ENCODE results near the gene CDH13.

CDH13 gene

GRCh38 chr16:83098536-83098935 is 471.8 kb downstream of the CDH13 start:
- Histone ChIP-seq H3K27me3 (ENCODE audit: control insufficient read depth, insufficient read depth, low read length) (no peaks in the 10 kb centered on the region), H3K4me1 (ENCODE audit: control insufficient read depth, insufficient read depth, low read length) (peaks cover 2% of the 10 kb centered on the region; the same call in 1 of the 2 replicates), H3K36me3 (ENCODE audit: control insufficient read depth, insufficient read depth, low read length) (no peaks in the 10 kb centered on the region), H3K9me3 (ENCODE audit: control insufficient read depth, insufficient read depth, low read length) (no peaks in the 10 kb centered on the region), H3K4me3 (ENCODE audit: low read length) (no peak overlapping the region), H3K27ac (ENCODE audit: low read length) (no peak overlapping the region)
- WGBS (ENCODE audit: insufficient coverage, insufficient read length): no CpG with 5 or more reads among the region's 3 CpGs
- DNase-seq (ENCODE audit: low read depth, low spot score): no peak

- WGBS (ENCODE audit: insufficient coverage, insufficient read length): no CpG with 5 or more reads among the region's 2 CpGs
- H3K9me3 ChIP-seq (ENCODE audit: control insufficient read depth, insufficient read depth, low read length): no peaks in the 10 kb centered on the region
- DNase-seq (ENCODE audit: low read depth, low spot score): no peak
- H3K36me3 ChIP-seq (ENCODE audit: control insufficient read depth, insufficient read depth, low read length): no peaks in the 10 kb centered on the region
- H3K4me3 ChIP-seq (ENCODE audit: low read length): no peak overlapping the region
- no peaks in the 10 kb centered on the region for H3K27me3 ChIP-seq (ENCODE audit: control insufficient read depth, insufficient read depth, low read length)
- H3K27ac ChIP-seq (ENCODE audit: low read length): no peak overlapping the region
- H3K4me1 ChIP-seq (ENCODE audit: control insufficient read depth, insufficient read depth, low read length): no peaks in the 10 kb centered on the region
These were observed 473.9 kb downstream of the CDH13 start for GRCh38 chr16:83100679-83101078.

GRCh38 chr16:83102336-83102735 is 475.6 kb downstream of the CDH13 start:
- Histone ChIP-seq H3K36me3 (ENCODE audit: control insufficient read depth, insufficient read depth, low read length) (no peaks in the 10 kb centered on the region), H3K27ac (ENCODE audit: low read length) (no peak overlapping the region), H3K27me3 (ENCODE audit: control insufficient read depth, insufficient read depth, low read length) (no peaks in the 10 kb centered on the region), H3K4me3 (ENCODE audit: low read length) (no peak overlapping the region), H3K9me3 (ENCODE audit: control insufficient read depth, insufficient read depth, low read length) (no peaks in the 10 kb centered on the region), H3K4me1 (ENCODE audit: control insufficient read depth, insufficient read depth, low read length) (no peaks in the 10 kb centered on the region)
- DNase-seq (ENCODE audit: low read depth, low spot score): no peak
- WGBS (ENCODE audit: insufficient coverage, insufficient read length): no CpG with 5 or more reads among the region's 6 CpGs

GRCh38 chr16:83105279-83106077 is 478.7 kb downstream of the CDH13 start:
- no CpG with 5 or more reads among the region's 9 CpGs for WGBS (ENCODE audit: insufficient coverage, insufficient read length)
- Histone ChIP-seq H3K27ac (ENCODE audit: low read length) (no peak overlapping the region), H3K4me1 (ENCODE audit: control insufficient read depth, insufficient read depth, low read length) (no peaks in the 10 kb centered on the region), H3K4me3 (ENCODE audit: low read length) (no peak overlapping the region), H3K36me3 (ENCODE audit: control insufficient read depth, insufficient read depth, low read length) (no peaks in the 10 kb centered on the region), H3K9me3 (ENCODE audit: control insufficient read depth, insufficient read depth, low read length) (no peaks in the 10 kb centered on the region), H3K27me3 (ENCODE audit: control insufficient read depth, insufficient read depth, low read length) (no peaks in the 10 kb centered on the region)
- DNase-seq (ENCODE audit: low read depth, low spot score): no peak

GRCh38 chr16:83109490-83110125 is 482.8 kb downstream of the CDH13 start:
- Histone ChIP-seq H3K9me3 (ENCODE audit: control insufficient read depth, insufficient read depth, low read length) (no peaks in the 10 kb centered on the region), H3K36me3 (ENCODE audit: control insufficient read depth, insufficient read depth, low read length) (no peaks in the 10 kb centered on the region), H3K4me3 (ENCODE audit: low read length) (no peak overlapping the region), H3K4me1 (ENCODE audit: control insufficient read depth, insufficient read depth, low read length) (no peaks in the 10 kb centered on the region), H3K27me3 (ENCODE audit: control insufficient read depth, insufficient read depth, low read length) (no peaks in the 10 kb centered on the region), H3K27ac (ENCODE audit: low read length) (no peak overlapping the region)
- DNase-seq (ENCODE audit: low read depth, low spot score): no peak
- WGBS (ENCODE audit: insufficient coverage, insufficient read length): 100% methylated on average over 3 of the region's 10 CpGs

- no peaks in the 10 kb centered on the region for H3K4me1 ChIP-seq (ENCODE audit: control insufficient read depth, insufficient read depth, low read length)
- H3K4me3 ChIP-seq (ENCODE audit: low read length): no peak overlapping the region
- WGBS (ENCODE audit: insufficient coverage, insufficient read length): no CpG with 5 or more reads among the region's 5 CpGs
- no peaks in the 10 kb centered on the region for H3K9me3 ChIP-seq (ENCODE audit: control insufficient read depth, insufficient read depth, low read length)
- no peaks in the 10 kb centered on the region for H3K27me3 ChIP-seq (ENCODE audit: control insufficient read depth, insufficient read depth, low read length)
- H3K36me3 ChIP-seq (ENCODE audit: control insufficient read depth, insufficient read depth, low read length): no peaks in the 10 kb centered on the region
- no peak for DNase-seq (ENCODE audit: low read depth, low spot score)
- H3K27ac ChIP-seq (ENCODE audit: low read length): no peak overlapping the region
These were observed 483.5 kb downstream of the CDH13 start for GRCh38 chr16:83110269-83110668.

- Histone ChIP-seq H3K36me3 (ENCODE audit: control insufficient read depth, insufficient read depth, low read length) (no peaks in the 10 kb centered on the region), H3K4me3 (ENCODE audit: low read length) (no peak overlapping the region), H3K9me3 (ENCODE audit: control insufficient read depth, insufficient read depth, low read length) (no peaks in the 10 kb centered on the region), H3K27me3 (ENCODE audit: control insufficient read depth, insufficient read depth, low read length) (no peaks in the 10 kb centered on the region), H3K4me1 (ENCODE audit: control insufficient read depth, insufficient read depth, low read length) (no peaks in the 10 kb centered on the region), H3K27ac (ENCODE audit: low read length) (no peak overlapping the region)
- 100% methylated on average over 1 of the region's 7 CpGs for WGBS (ENCODE audit: insufficient coverage, insufficient read length)
- DNase-seq (ENCODE audit: low read depth, low spot score): no peak
These were observed 486.5 kb downstream of the CDH13 start for GRCh38 chr16:83113317-83113716.

- Histone ChIP-seq H3K4me3 (ENCODE audit: low read length) (no peak overlapping the region), H3K36me3 (ENCODE audit: control insufficient read depth, insufficient read depth, low read length) (no peaks in the 10 kb centered on the region), H3K27ac (ENCODE audit: low read length) (no peak overlapping the region), H3K27me3 (ENCODE audit: control insufficient read depth, insufficient read depth, low read length) (no peaks in the 10 kb centered on the region), H3K9me3 (ENCODE audit: control insufficient read depth, insufficient read depth, low read length) (no peaks in the 10 kb centered on the region), H3K4me1 (ENCODE audit: control insufficient read depth, insufficient read depth, low read length) (no peaks in the 10 kb centered on the region)
- DNase-seq (ENCODE audit: low read depth, low spot score): no peak
- no CpG with 5 or more reads among the region's 6 CpGs for WGBS (ENCODE audit: insufficient coverage, insufficient read length)
These were observed 487.0 kb downstream of the CDH13 start for GRCh38 chr16:83113811-83114210.

- no CpG with 5 or more reads among the region's 10 CpGs for WGBS (ENCODE audit: insufficient coverage, insufficient read length)
- Histone ChIP-seq H3K4me1 (ENCODE audit: control insufficient read depth, insufficient read depth, low read length) (no peaks in the 10 kb centered on the region), H3K27ac (ENCODE audit: low read length) (no peak overlapping the region), H3K9me3 (ENCODE audit: control insufficient read depth, insufficient read depth, low read length) (no peaks in the 10 kb centered on the region), H3K36me3 (ENCODE audit: control insufficient read depth, insufficient read depth, low read length) (no peaks in the 10 kb centered on the region), H3K27me3 (ENCODE audit: control insufficient read depth, insufficient read depth, low read length) (no peaks in the 10 kb centered on the region), H3K4me3 (ENCODE audit: low read length) (no peak overlapping the region)
- no peak for DNase-seq (ENCODE audit: low read depth, low spot score)
These were observed 488.9 kb downstream of the CDH13 start for GRCh38 chr16:83115491-83116232.

GRCh38 chr16:83116274-83116892 is 489.6 kb downstream of the CDH13 start:
- no peaks in the 10 kb centered on the region for H3K9me3 ChIP-seq (ENCODE audit: control insufficient read depth, insufficient read depth, low read length)
- WGBS (ENCODE audit: insufficient coverage, insufficient read length): no CpG with 5 or more reads among the region's 8 CpGs
- H3K27ac ChIP-seq (ENCODE audit: low read length): no peak overlapping the region
- H3K36me3 ChIP-seq (ENCODE audit: control insufficient read depth, insufficient read depth, low read length): no peaks in the 10 kb centered on the region
- H3K4me3 ChIP-seq (ENCODE audit: low read length): no peak overlapping the region
- DNase-seq (ENCODE audit: low read depth, low spot score): no peak
- H3K27me3 ChIP-seq (ENCODE audit: control insufficient read depth, insufficient read depth, low read length): no peaks in the 10 kb centered on the region
- H3K4me1 ChIP-seq (ENCODE audit: control insufficient read depth, insufficient read depth, low read length): no peaks in the 10 kb centered on the region
